Mucosa of descending colon (tissue), 3 donors: ENCODE results near the gene CRNN. TPM values are rescaled to one million over a fixed set of nuclear protein-coding genes. Genes with fewer than 3 reads are reported as not detected.

Source experiments
- ATAC-seq: fragments of 200-7000 bp; cut with Tn5 transposase; one replicate; pipeline ENCODE4 v1.9.1; 2020; ENCODE audit warnings: mild to moderate bottlenecking, moderate library complexity
- DNase-seq, 3 donors: peaks; one replicate each; pipeline ENCODE4 v3.0.0-alpha.2; 2020
- H3K36me3 ChIP-seq: fragments of 200-600 bp; one replicate; pipeline ENCODE4 v1.8.0; 2021; ENCODE audit warnings: low read depth, mild to moderate bottlenecking
- H3K4me1 ChIP-seq: fragments of 200-600 bp; one replicate; pipeline ENCODE4 v1.8.0; 2021; ENCODE audit warnings: low read depth, mild to moderate bottlenecking
- H3K4me3 ChIP-seq: fragments of 200-600 bp; one replicate; pipeline ENCODE4 v1.8.0; 2021; ENCODE audit warnings: mild to moderate bottlenecking
- H3K9me3 ChIP-seq: fragments of 200-600 bp; one replicate; pipeline ENCODE4 v1.8.0; 2021; ENCODE audit warnings: mild to moderate bottlenecking
- intact Hi-C, 2 donors: fragments of 100-400 bp; cut with DNase I in 1 of 2; cut with micrococcal nuclease in 1 of 2; formaldehyde crosslinking; loops; one replicate each; pipeline versions ENCODE4 v1.11.0 to v1.11.1; 2022; cut with DNase I, micrococcal nuclease
- long read RNA-seq, 2 donors: library from polyadenylated mRNA; unstranded; transcript quantifications; one replicate each; pipeline ENCODE4 v2.0.0, GENCODE V29; 2019 to 2021
- total RNA-seq, 3 donors: library from RNA; stranded (reverse); fragmentation: NEBNext Ultra II Directional in 2 of 3; extraction: Animal tissue kit (Norgen Biotek cat#: 25700) in 2 of 3; gene quantifications; one replicate each; pipeline versions ENCODE4 v1.2.1 to v1.2.4, GENCODE V29; 2021 to 2023
- TF ChIP-seq, protein P1 (sequence below): fragments of 200-600 bp; IDR thresholded peaks from one replicate; pipeline ENCODE4 v1.8.0; 2022; ENCODE audit warnings: antibody characterized with exemption, mild to moderate bottlenecking
- donor health status: DM: no; HTN: no; CAD: no; lungs with moderate emphysema.
- donor health status: DM: no; HTN: no; CAD: no.
- donor health status: DM: no; HTN: yes; CAD: no.

The CRNN gene
- not detected for total RNA-seq
- long read RNA-seq, donor 1: 0 reads
- long read RNA-seq, donor 2: 0 reads

DNA sequence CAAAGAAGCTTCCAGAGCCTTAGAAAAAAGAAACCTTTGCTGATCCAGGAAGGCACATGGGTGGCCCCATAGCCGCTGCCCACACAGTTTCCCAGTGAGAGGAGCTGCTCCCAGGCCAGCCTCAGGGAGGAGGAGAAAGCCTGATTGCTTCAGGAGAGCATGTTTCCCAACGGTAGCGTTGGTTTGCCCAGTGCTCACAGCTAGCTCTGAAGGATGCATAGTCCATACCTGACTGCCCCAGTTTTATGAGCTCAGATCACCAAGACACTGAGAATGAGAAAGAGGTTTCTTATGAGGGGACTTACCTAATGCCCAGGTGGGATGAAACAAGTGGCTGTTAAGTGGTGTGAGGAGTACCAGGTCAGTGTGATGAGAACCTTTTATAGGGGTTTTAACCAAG, at the start of gene CRNN:
Gene CRNN, minus strand, starts transcription at position 355 of the 400 bp plus-strand sequence. CDS start 2,030 bp downstream, outside the sequence.
- no peak for ATAC-seq
- no peak for DNase-seq
- Histone ChIP-seq H3K4me3 (no peak within 1 kb of the TSS), H3K4me1 (no peaks in the 10 kb centered on the region), H3K36me3 (no peaks in the 10 kb centered on the region), H3K9me3 (no peaks in the 10 kb centered on the region)
- intact Hi-C loops: no loop called here
- TF ChIP-seq, protein P1, sequence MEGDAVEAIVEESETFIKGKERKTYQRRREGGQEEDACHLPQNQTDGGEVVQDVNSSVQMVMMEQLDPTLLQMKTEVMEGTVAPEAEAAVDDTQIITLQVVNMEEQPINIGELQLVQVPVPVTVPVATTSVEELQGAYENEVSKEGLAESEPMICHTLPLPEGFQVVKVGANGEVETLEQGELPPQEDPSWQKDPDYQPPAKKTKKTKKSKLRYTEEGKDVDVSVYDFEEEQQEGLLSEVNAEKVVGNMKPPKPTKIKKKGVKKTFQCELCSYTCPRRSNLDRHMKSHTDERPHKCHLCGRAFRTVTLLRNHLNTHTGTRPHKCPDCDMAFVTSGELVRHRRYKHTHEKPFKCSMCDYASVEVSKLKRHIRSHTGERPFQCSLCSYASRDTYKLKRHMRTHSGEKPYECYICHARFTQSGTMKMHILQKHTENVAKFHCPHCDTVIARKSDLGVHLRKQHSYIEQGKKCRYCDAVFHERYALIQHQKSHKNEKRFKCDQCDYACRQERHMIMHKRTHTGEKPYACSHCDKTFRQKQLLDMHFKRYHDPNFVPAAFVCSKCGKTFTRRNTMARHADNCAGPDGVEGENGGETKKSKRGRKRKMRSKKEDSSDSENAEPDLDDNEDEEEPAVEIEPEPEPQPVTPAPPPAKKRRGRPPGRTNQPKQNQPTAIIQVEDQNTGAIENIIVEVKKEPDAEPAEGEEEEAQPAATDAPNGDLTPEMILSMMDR: no peak

DNA sequence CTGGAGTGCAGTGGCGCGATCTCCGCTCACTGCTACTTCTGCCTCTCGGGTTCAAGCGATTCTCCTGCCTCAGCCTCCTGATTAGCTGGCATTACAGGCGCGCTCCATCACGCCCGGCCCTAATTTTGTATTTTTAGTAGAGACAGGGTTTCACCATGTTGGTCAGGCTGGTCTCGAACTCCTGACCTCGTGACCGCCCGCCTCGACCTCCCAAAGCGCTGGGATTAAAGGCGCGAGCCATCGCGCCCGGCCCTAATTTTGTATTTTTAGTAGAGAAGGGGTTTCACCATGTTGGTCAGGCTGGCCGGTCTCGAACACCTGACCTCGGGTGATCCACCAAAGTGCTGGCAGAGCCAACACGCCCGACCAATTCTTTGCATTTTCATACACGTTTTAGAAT, 48.6 kb upstream of the CRNN start:
- Histone ChIP-seq H3K4me1 (no peaks in the 10 kb centered on the region), H3K4me3 (no peak overlapping the region), H3K9me3 (no peaks in the 10 kb centered on the region), H3K36me3 (no peaks in the 10 kb centered on the region)
- intact Hi-C loops: no loop called here
- no peak for ATAC-seq
- DNase-seq: no peak
- TF ChIP-seq, protein P1: no peak

DNA sequence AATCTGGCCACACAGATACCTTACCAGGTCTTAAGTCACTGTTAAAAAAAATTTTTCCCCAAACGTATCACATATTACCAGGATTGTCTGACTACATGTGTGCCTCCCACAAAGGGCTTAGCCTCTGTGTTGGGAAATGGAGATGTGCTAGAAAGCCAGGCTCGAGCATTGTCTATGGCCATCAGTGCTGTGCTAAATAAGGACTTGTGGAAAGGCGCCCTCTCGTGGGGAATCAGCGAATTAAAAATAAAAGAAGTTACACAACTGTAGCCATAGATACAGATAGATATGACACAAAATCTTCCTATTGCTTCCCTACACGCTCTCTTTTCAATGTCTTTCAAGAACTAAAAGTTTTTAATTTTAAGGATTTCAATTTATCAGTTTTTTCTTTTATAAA, 47.5 kb upstream of the CRNN start:
- peak; percentile 80 for ATAC-seq
- intact Hi-C loops: no loop called here

DNA sequence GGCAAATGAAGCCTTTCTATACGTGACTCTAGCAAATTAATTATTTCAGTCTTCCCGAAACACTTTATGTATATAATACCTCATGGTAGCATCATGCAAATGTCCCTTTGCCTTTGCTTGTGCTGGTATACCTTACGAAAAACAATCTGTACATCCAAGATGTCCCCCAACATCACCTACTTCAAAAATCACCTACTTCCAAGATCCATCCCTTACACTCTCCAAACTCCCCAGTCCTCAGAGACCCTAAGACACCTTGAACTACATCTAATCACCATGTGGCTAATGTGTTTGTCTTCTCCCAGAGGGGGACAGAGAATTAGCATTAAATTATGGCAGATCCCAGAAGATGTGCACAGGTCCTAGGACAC, 46.5 kb upstream of the CRNN start:
- DNase-seq (no peak), ATAC-seq (no peak)
- intact Hi-C loops: no loop called here
- no peaks in the 10 kb centered on the region for H3K36me3 ChIP-seq
- no peaks in the 10 kb centered on the region for H3K9me3 ChIP-seq
- H3K4me1 ChIP-seq: no peaks in the 10 kb centered on the region
- TF ChIP-seq, protein P1: no peak
- H3K4me3 ChIP-seq: no peak overlapping the region

More for the DNA sequence above, 47.5 kb upstream of the CRNN start:
- no peaks in the 10 kb centered on the region for H3K9me3 ChIP-seq
- H3K4me1 ChIP-seq: no peaks in the 10 kb centered on the region
- H3K36me3 ChIP-seq: no peaks in the 10 kb centered on the region
- H3K4me3 ChIP-seq: no peak overlapping the region
- TF ChIP-seq, protein P1: peak; percentile 35
- peak in 1 of 3 donors; percentile 74 for DNase-seq

DNA sequence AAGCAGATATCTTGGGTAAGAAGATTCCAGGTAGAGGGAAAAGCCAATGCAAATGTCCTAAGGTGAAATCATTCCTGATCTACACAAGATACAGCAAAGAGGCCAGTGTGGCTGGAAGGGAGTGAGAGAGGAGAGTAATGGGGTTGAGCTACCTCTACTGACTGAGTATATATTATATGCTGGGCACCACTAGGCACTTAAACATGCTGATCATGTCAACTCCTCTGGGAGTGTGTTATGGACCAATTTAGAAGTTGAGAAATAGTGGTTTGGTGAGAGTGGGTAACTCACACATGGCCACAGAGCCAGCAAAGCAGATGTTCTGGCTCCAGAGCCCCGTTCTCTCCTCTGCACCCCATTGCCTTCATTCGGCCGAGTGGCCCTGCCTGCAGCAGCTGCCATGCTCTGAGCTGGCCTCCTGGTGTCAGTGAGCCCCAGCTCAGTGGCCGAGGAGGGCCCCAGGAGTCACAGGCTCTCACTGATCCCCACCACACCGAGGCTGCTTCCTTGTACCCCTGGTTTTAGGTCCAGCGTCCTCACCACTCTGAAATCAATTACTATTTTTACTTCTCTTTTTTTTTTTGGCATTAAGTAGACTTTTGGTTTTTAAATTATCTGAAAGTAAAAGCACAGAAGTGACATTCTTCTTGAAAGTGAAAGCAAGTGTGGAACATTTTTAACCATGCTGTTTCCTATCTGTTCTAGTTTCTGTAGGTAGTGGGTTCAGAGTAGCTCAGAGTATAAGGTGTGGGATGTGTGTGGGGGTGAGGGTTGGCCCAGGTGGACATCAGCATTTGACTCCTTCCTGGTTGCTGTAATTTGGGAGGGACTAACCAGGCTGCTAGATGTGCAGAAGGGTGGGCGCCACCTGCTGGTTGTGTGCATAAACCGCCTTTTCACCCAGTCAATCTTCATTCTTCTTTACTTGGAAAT, 45.8 kb upstream of the CRNN start:
- ATAC-seq: peak; percentile 88
- intact Hi-C loops: loop anchor here (5.0 to 10.0 kb wide), 2 partner anchors 273 to 275 kb away; no protein-coding TSS in a partner anchor
- TF ChIP-seq, protein P1: peak; percentile 71

More for the DNA sequence above, 45.8 kb upstream of the CRNN start:
- DNase-seq: peak; percentile 72 to 78 (median 75)
- Histone ChIP-seq H3K4me1 (no peaks in the 10 kb centered on the region), H3K4me3 (no peak overlapping the region), H3K36me3 (no peaks in the 10 kb centered on the region), H3K9me3 (no peaks in the 10 kb centered on the region)
